ENCODE results near the gene HILPDA.
A peak's percentile ranks its signal among the peaks of the same experiment; 100 is the strongest.

DNA sequence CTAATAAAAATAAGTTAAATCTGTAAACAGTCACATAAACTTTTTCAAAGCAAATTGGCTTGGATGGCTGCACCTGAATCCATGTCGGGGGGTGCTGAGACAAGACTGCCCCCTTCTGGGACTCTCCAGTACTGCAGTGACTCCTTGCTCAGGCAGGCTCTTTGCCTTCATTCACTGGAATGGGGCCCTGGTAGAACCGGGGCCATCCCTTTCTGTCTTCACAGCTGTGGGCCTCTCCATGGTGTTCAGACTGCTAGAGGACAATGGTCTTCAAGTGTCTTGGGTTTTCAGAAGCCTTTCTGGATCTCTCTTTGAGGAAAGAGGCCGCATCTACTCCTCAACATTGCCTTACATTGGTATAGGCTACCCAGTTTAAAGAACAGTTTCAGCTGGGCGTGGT, 29.8 kb upstream of the HILPDA start:
- TF ChIP-seq, protein P1, sequence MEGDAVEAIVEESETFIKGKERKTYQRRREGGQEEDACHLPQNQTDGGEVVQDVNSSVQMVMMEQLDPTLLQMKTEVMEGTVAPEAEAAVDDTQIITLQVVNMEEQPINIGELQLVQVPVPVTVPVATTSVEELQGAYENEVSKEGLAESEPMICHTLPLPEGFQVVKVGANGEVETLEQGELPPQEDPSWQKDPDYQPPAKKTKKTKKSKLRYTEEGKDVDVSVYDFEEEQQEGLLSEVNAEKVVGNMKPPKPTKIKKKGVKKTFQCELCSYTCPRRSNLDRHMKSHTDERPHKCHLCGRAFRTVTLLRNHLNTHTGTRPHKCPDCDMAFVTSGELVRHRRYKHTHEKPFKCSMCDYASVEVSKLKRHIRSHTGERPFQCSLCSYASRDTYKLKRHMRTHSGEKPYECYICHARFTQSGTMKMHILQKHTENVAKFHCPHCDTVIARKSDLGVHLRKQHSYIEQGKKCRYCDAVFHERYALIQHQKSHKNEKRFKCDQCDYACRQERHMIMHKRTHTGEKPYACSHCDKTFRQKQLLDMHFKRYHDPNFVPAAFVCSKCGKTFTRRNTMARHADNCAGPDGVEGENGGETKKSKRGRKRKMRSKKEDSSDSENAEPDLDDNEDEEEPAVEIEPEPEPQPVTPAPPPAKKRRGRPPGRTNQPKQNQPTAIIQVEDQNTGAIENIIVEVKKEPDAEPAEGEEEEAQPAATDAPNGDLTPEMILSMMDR (IDR thresholded peaks at IDR 0.05), result peak; percentile 75 to 92 (median 90)
- TF ChIP-seq POLR2A (IDR thresholded peaks at IDR 0.05), result no peak
